ENCODE measurements around the gene RANBP17.

DNA sequence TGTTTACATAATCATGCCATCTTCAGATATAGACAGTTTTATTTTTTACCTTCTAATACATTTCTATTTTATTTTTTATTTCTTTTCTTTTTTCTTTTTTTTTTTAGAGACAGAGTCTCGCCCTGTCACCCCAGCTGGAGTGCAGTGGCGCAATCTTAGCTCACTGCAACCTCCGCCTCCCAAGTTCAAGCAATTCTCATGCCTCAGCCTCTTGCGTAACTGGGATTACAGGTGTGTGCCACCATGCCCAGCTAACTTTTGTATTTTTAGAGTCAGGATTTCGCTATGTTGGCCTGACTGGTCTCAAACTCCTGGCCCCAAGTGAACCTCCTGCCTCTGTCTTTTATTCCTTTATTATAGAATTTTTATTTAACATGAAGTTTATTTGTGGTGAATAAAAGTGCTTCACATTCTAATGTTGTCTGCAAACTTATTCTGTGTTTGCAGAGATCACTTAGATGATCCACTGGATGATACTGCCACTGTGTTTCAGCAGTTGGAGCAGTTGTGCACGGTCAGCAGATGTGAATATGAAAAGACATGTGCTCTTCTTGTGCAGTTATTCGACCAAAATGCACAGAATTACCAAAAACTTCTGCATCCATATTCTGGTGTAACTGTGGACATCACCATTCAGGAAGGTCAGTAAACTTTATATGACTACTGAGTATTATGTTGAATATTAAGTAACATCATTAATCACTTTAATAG is 62.2 kb downstream of the RANBP17 start:
- no peak for TF ChIP-seq POLR2AphosphoS5 (IDR thresholded peaks at IDR 0.05; ENCODE audit: low read depth)
- TF ChIP-seq, protein P1, sequence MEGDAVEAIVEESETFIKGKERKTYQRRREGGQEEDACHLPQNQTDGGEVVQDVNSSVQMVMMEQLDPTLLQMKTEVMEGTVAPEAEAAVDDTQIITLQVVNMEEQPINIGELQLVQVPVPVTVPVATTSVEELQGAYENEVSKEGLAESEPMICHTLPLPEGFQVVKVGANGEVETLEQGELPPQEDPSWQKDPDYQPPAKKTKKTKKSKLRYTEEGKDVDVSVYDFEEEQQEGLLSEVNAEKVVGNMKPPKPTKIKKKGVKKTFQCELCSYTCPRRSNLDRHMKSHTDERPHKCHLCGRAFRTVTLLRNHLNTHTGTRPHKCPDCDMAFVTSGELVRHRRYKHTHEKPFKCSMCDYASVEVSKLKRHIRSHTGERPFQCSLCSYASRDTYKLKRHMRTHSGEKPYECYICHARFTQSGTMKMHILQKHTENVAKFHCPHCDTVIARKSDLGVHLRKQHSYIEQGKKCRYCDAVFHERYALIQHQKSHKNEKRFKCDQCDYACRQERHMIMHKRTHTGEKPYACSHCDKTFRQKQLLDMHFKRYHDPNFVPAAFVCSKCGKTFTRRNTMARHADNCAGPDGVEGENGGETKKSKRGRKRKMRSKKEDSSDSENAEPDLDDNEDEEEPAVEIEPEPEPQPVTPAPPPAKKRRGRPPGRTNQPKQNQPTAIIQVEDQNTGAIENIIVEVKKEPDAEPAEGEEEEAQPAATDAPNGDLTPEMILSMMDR (IDR thresholded peaks at IDR 0.05; ENCODE audit: insufficient read depth, low read length) = no peak
- TF ChIP-seq, protein P2, sequence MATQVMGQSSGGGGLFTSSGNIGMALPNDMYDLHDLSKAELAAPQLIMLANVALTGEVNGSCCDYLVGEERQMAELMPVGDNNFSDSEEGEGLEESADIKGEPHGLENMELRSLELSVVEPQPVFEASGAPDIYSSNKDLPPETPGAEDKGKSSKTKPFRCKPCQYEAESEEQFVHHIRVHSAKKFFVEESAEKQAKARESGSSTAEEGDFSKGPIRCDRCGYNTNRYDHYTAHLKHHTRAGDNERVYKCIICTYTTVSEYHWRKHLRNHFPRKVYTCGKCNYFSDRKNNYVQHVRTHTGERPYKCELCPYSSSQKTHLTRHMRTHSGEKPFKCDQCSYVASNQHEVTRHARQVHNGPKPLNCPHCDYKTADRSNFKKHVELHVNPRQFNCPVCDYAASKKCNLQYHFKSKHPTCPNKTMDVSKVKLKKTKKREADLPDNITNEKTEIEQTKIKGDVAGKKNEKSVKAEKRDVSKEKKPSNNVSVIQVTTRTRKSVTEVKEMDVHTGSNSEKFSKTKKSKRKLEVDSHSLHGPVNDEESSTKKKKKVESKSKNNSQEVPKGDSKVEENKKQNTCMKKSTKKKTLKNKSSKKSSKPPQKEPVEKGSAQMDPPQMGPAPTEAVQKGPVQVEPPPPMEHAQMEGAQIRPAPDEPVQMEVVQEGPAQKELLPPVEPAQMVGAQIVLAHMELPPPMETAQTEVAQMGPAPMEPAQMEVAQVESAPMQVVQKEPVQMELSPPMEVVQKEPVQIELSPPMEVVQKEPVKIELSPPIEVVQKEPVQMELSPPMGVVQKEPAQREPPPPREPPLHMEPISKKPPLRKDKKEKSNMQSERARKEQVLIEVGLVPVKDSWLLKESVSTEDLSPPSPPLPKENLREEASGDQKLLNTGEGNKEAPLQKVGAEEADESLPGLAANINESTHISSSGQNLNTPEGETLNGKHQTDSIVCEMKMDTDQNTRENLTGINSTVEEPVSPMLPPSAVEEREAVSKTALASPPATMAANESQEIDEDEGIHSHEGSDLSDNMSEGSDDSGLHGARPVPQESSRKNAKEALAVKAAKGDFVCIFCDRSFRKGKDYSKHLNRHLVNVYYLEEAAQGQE (IDR thresholded peaks at IDR 0.05; ENCODE audit: insufficient replicate concordance, low read depth) = no peak

Measured in HL-60 (cell line).